C4-2B (cell line): Measurements from ENCODE around the gene AGO1.

Experiments
- CTCF ChIP-seq: fragments of 450-650 bp; conservative IDR thresholded peaks from 2 replicates; pipeline ENCODE4 v1.5.1; 2017; ENCODE audit warnings: mild to moderate bottlenecking
- ZFX ChIP-seq: fragments of 450-650 bp; IDR thresholded peaks from 2 replicates; pipeline ENCODE4 v1.6.1; 2017

GRCh38 chr1:35930593-35931445, 47.8 kb downstream of the AGO1 start, which contains the start of gene AGO3:
- TF ChIP-seq CTCF (no peak), ZFX (peak; percentile 88)
